LoVo (cell line): ENCODE data around the gene PSMC5.

Source experiments
- DNase-seq: peaks from one replicate; pipeline ENCODE4 v3.0.0-alpha.2; 2016; ENCODE audit warnings: low spot score

PSMC5 gene

GRCh38 chr17:63820963-63821561, 6.2 kb upstream of the PSMC5 start:
- DNase-seq = no peak

- DNase-seq = no peak
Measured at GRCh38 chr17:63821804-63822203, 5.4 kb upstream of the PSMC5 start.

GRCh38 chr17:63822537-63822936, 4.7 kb upstream of the PSMC5 start:
- DNase-seq = no peak

- DNase-seq = no peak
Measured at GRCh38 chr17:63823659-63824331, 3.4 kb upstream of the PSMC5 start.

- no peak for DNase-seq
Measured at GRCh38 chr17:63824362-63824761, 2.9 kb upstream of the PSMC5 start.

- no peak for DNase-seq
Measured at GRCh38 chr17:63826468-63827001, 696 bp upstream of the PSMC5 start.

- no peak for DNase-seq
Measured at GRCh38 chr17:63827801-63828221, 580 bp downstream of the PSMC5 start.

- DNase-seq = no peak
Measured at GRCh38 chr17:63828936-63829335, 1.7 kb downstream of the PSMC5 start.

GRCh38 chr17:63830278-63830677, 3.0 kb downstream of the PSMC5 start:
- DNase-seq = no peak

- DNase-seq = no peak
Measured at GRCh38 chr17:63830904-63831491, 3.8 kb downstream of the PSMC5 start.

GRCh38 chr17:63831505-63831904, 4.3 kb downstream of the PSMC5 start:
- DNase-seq = no peak

GRCh38 chr17:63832014-63832413, 4.8 kb downstream of the PSMC5 start:
- no peak for DNase-seq

GRCh38 chr17:63832455-63832854, 5.2 kb downstream of the PSMC5 start:
- DNase-seq = no peak

GRCh38 chr17:63833026-63833740, 6.0 kb downstream of the PSMC5 start:
- DNase-seq = no peak

- no peak for DNase-seq
Measured at GRCh38 chr17:63833741-63834373, 6.6 kb downstream of the PSMC5 start.

- peak; percentile 58 for DNase-seq
Measured at GRCh38 chr17:63834431-63835166, 7.4 kb downstream of the PSMC5 start.

GRCh38 chr17:63835167-63835720, 8.0 kb downstream of the PSMC5 start:
- DNase-seq = no peak

- DNase-seq = no peak
Measured at GRCh38 chr17:63836811-63837210, 9.6 kb downstream of the PSMC5 start.

- DNase-seq = no peak
Measured at GRCh38 chr17:63837480-63837879, 10.2 kb downstream of the PSMC5 start.

- DNase-seq = no peak
Measured at GRCh38 chr17:63837962-63838600, 10.8 kb downstream of the PSMC5 start.
